ENCODE results near the gene LMF1.
A peak's percentile ranks its signal among the peaks of the same experiment; 100 is the strongest.

The LMF1 gene

DNA sequence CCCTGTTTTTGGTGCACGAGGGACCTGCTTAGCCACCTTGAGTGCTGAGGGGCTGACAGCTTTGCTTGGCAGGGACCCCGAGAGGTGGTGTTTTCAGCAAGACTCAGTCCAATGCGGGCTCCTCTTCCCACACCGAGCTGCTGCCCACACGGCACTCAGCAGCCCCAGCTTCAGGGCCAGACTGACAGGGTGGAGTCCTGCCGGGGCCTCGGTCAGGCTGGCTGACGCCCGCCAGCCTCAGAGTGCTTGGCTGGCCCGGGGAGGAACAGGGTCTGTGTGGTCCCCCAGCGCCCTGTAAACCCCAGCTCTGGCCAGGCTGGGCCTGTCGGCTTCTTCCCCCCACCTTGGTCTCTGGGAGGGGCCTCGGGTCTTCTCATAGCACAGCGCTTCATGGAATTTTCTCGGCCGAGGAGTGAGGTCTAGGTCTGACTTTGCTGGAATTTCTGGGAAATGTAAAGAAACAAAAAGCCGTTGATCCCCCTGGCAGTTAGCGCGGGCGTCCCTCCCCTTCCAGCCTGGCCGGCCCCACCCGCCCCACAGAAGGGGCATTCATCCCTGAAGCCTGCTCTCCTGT is 13.4 kb upstream of the LMF1 start:
- DNase-seq: no peak

DNA sequence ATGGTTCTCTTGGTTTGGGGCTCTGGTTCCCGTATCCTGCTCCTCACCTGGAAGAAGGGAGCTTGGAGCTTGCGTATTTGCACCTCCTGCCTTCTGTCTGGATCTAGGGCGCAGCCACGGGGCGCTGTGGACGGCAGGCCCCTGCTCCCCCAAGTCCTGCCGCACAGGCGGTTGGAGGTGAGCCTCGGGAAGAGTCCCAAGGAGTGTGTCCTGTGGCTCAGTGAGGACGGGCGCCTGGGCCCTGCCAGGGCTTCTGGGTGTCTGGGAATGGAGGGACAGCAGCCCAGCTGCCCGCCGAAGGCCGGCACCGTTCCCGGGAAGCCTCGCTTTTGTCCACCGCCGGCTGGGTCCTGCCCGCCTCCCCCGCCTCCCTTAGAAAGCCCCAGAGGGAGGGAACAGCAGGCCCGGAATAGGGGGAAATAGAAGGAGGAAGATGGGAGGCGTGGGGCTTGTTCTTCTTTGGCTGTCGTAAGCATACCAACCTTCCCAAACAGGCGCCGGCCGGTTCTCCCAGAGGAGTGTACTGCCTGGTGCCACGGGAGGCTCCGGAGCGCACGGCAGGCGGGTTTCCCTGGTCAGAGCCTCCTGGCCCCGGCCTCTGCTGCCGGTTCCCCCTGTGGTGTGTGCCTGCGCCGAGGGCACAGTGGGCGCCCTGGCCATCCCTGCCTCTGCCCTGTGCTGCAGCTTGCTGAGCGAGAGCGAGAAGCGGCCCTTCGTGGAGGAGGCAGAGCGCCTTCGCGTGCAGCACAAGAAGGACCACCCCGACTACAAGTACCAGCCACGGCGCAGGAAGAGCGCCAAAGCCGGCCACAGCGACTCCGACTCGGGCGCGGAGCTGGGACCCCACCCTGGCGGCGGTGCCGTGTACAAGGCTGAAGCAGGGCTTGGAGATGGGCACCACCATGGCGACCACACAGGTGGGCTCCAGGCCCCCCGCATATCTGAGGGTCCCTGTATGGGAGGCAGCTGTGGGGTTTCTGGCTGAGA is 12.6 kb upstream of the LMF1 start:
- no peak for DNase-seq

GRCh38 chr16:982145-983043 is 11.6 kb upstream of the LMF1 start:
- no peak for DNase-seq

DNA sequence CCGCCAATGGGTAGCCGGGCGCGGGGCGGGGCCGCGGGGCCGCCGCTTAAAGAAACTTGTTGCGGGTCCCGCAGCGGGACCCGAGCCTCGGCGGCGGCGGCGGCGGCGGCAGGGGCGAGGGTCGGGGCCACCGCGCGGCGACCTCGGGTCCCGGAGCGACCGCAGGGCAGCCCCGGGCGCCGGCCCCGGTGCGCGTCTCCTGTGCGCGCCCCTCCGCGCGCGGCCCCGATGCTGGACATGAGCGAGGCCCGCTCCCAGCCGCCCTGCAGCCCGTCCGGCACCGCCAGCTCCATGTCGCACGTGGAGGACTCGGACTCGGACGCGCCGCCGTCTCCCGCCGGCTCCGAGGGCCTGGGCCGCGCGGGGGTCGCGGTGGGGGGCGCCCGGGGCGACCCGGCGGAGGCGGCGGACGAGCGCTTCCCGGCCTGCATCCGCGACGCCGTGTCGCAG is 10.9 kb upstream of the LMF1 start, which contains the start of gene SOX8:
Gene SOX8, plus strand, starts transcription at position 76 of the 450 bp plus-strand sequence. Its CDS starts 153 bp downstream, at position 229.
- DNase-seq: no peak

DNA sequence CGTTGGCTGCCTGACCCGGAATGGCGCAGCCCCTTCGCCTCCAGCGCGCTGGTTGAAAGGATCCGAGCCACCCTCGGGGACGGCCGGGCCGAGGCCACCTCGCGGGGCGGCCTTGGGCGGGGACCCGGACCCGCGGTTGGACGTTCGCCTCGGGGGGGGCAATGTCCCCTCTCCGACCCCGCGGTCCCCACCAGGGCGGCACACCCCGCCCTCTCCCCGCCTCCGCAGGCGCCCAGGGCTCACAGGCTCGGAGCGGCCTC is 9.7 kb upstream of the LMF1 start:
- DNase-seq: no peak

DNA sequence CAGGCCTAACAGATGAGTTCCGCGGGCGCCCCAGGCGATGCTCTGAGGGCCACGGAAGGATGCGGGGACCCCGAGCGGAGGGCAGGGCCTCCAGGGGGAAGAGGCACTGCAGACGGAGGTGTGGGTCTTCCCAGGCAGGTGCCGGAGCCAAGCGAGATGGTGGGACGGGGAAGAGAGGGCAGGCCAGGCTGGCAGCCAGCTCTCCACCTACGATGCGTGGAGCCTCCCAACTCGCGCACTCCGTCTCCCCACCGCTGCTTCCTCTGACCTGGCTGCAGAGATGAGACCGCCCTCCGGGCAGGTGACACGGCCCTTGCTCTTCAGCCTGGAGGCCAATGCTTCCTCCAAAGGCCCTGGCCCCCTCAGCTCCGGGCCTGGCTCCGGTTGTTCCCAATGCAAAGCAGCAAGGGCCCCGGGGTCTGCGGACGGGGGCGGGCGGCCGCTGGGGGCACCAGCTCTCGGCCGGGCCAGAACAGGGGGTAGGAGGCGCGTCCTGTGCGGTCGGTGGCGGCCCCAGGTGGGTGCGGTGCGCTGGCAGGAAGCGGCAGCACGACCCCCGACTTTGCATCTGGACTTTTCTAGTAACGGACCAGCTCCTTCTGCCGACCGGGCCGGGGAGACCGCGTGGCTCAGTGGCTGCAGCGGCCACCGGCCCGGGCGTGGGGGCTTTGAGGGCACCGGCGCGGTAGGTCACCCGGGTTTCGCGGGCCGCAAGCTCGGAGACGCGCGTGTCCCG is 9.2 kb upstream of the LMF1 start:
- DNase-seq: no peak

GRCh38 chr16:979147-979546 is 8.4 kb upstream of the LMF1 start:
- DNase-seq: no peak

GRCh38 chr16:978403-978802 is 7.6 kb upstream of the LMF1 start:
- no peak for DNase-seq

GRCh38 chr16:977896-978295 is 7.1 kb upstream of the LMF1 start:
- no peak for DNase-seq

- no peak for DNase-seq
Observed at GRCh38 chr16:977081-977701, 6.4 kb upstream of the LMF1 start.

DNA sequence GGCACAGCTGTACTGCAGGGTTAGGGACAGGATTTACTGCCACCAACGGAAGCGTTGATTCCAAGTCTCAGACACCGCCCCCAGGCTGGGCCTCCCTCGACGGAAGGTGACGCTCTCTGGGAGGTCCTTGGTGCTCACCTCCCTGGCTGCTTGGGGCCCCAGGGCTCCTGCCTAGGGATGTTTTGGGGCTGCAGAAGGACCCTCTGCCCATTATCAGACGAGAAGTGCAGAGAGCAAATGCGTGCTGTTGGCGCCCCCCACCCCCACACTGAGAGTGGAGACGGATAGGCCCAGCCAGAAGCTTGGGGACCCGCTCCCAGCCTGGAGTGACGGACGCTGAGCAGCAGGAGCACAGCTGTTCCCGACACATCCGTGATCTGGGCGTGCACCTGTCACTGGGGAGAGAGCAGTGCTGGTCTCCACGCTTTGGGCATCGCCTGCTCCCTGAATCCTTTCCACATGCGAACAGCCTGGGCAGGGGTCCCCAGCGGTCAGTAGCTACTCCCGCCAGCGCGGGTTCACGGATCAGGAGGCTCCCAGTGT is 5.7 kb upstream of the LMF1 start:
- no peak for DNase-seq

- DNase-seq: no peak
Observed at GRCh38 chr16:975291-975690, 4.5 kb upstream of the LMF1 start.

GRCh38 chr16:974611-975261 is 4.0 kb upstream of the LMF1 start:
- no peak for DNase-seq

- peak; percentile 15 for DNase-seq
Observed at GRCh38 chr16:974001-974601, 3.3 kb upstream of the LMF1 start.

DNA sequence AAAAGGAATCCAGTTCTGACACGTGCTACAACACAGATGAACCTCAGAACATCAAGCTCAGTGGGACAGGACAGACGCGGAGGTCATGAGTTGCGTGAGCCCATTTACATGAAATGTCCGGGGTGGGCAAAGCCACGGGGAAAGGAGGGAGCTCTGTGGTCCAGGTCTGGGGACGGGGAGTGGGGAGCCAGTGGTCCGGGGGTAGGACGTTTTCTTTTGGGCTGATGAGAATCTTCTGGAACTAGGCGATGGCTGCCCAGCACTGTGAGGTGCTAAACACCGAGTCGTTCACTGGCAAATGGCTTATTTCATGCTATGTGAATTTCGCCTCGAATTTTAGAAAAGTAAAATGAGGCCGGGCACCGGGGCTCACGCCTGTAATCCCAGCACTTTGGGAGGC is 2.6 kb upstream of the LMF1 start:
- DNase-seq: no peak

DNA sequence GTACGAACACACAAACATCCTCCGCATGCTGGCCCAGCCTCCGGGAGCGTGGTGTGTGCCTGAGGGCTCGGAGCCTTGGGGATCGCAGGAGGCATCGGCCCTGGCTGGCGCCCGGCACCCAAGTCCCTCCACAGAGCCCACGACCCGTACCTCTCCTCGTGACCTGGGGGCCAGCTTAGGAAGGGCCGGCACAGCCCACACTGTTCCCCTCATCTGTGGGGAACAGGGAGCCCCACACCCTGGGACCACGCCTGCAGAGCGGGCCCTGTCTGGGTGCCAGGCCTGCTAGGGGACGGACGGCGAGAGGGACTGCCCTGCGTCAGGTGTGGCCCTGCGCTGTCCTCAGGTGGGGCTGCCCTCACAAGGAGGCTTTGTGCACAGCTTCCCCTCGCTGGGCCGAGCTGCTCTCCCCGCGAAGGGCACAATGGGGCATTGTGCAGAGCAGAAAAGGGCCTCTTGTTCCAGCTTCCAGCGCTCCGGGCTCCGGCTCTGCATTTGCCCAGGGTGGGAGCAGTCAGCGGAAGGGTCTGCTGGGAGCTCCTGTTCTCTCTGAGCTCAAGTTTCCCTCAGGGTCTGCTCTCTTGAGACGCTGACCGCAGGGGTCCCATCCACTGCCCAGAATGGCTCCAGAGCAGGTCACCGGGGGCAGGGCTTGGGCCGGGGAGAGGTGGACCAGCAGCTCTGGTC is 1.7 kb upstream of the LMF1 start:
- DNase-seq: no peak

DNA sequence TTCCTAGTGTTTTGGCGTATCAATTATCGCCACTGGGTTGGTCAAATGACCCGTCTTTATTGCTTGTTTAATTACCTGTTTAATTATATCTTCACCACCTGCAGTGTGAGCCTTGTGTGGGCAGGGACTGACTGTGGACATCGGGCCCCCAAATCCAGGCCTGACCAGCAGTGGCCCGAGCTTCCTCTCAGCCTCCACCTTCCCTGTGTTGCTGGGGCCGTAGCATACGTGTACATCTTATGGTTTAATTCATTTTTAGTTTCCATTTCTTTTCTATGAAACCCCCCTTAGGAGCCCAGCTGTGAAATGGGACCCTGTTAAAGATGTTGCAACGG is 1.2 kb upstream of the LMF1 start:
- no peak for DNase-seq

GRCh38 chr16:971582-971905 is 760 bp upstream of the LMF1 start:
- DNase-seq: no peak

DNA sequence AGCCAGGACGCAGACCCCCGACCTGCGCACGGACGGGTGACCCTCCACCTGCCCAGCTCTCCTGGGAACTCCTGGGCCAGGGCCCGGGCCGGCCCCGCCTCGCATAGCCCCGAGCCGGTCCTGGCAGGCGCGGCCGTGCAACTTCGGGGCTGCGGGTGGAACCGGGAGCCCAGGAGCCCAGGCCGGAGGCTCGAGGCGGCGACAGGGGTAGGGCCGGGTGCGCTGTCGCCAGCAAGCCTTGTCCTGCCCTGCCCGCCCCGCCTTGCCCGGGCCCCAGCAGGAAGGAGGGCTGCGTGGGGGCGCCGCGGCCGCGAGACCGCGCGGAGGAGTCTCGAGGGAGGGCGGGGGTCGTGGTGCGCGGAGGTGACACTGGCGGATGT is 408 bp downstream of the LMF1 start:
- no peak for DNase-seq

- no peak for DNase-seq
Observed at GRCh38 chr16:969508-970385, 1.0 kb downstream of the LMF1 start.
